ENCODE data around the gene GJB3.

GRCh38 chr1:34806396-34806795, 25.4 kb downstream of the GJB3 start:
- TF ChIP-seq SUZ12 (IDR thresholded peaks at IDR 0.05; ENCODE audit: extremely low read depth, insufficient read depth, insufficient read length): no peak
- no peak for TF ChIP-seq ZNF274 (IDR thresholded peaks at IDR 0.05; ENCODE audit: low read depth, low read length)
- no peak for TF ChIP-seq YY1 (IDR thresholded peaks at IDR 0.05; ENCODE audit: insufficient read depth, insufficient read length)

All from NT2/D1 (cell line).